ENCODE data around the gene EXOC1L. TPM values are rescaled to one million over a fixed set of nuclear protein-coding genes. Genes with fewer than 3 reads are reported as not detected.

Gene EXOC1L
- total RNA-seq, 1 donor from 2014 or later = not detected

- no peak for DNase-seq
- Histone ChIP-seq H3K4me3 (no peak overlapping the region), H3K27ac (replicated peaks) (no peak overlapping the region), H3K9me3 (replicated peaks) (no peaks in the 10 kb centered on the region), H3K27me3 (ENCODE audit: low read depth) (peaks cover 22% of the 10 kb centered on the region), H3K36me3 (no peaks in the 10 kb centered on the region), H3K4me1 (no peaks in the 10 kb centered on the region)
- TF ChIP-seq CTCF (IDR thresholded peaks at IDR 0.05; ENCODE audit: borderline replicate concordance) = no peak
- intact Hi-C loops (cut with micrococcal nuclease) = no loop called here
Measured at GRCh38 chr4:55784747-55785146, 34.8 kb upstream of the EXOC1L start.

GRCh38 chr4:55791666-55792065 is 27.9 kb upstream of the EXOC1L start:
- no peak for TF ChIP-seq CTCF (IDR thresholded peaks at IDR 0.05; ENCODE audit: borderline replicate concordance)
- H3K9me3 ChIP-seq (replicated peaks) = no peaks in the 10 kb centered on the region
- H3K4me3 ChIP-seq = no peak overlapping the region
- no peak overlapping the region for H3K27ac ChIP-seq (replicated peaks)
- DNase-seq = no peak
- peaks cover 86% of the 10 kb centered on the region for H3K27me3 ChIP-seq (ENCODE audit: low read depth)
- intact Hi-C loops (cut with micrococcal nuclease) = no loop called here
- peaks cover 6% of the 10 kb centered on the region for H3K4me1 ChIP-seq
- no peaks in the 10 kb centered on the region for H3K36me3 ChIP-seq

- Histone ChIP-seq H3K4me3 (peak overlapping the region; percentile 47), H3K27me3 (ENCODE audit: low read depth) (peaks cover 96% of the 10 kb centered on the region), H3K4me1 (peaks cover 6% of the 10 kb centered on the region), H3K9me3 (replicated peaks) (no peaks in the 10 kb centered on the region), H3K27ac (replicated peaks) (no peak overlapping the region), H3K36me3 (no peaks in the 10 kb centered on the region)
- no peak for DNase-seq
- intact Hi-C loops (cut with micrococcal nuclease) = no loop called here
- no peak for TF ChIP-seq CTCF (IDR thresholded peaks at IDR 0.05; ENCODE audit: borderline replicate concordance)
Measured at GRCh38 chr4:55793479-55793878, 26.1 kb upstream of the EXOC1L start.

- Histone ChIP-seq H3K9me3 (replicated peaks) (no peaks in the 10 kb centered on the region), H3K27ac (replicated peaks) (no peak overlapping the region), H3K4me1 (peaks cover 6% of the 10 kb centered on the region), H3K4me3 (no peak overlapping the region), H3K36me3 (no peaks in the 10 kb centered on the region), H3K27me3 (ENCODE audit: low read depth) (peaks cover 97% of the 10 kb centered on the region)
- intact Hi-C loops (cut with micrococcal nuclease) = no loop called here
- no peak for DNase-seq
- no peak for TF ChIP-seq CTCF (IDR thresholded peaks at IDR 0.05; ENCODE audit: borderline replicate concordance)
Measured at GRCh38 chr4:55794053-55794452, 25.5 kb upstream of the EXOC1L start.

GRCh38 chr4:55795341-55795740 is 24.2 kb upstream of the EXOC1L start:
- Histone ChIP-seq H3K27me3 (ENCODE audit: low read depth) (peaks cover 84% of the 10 kb centered on the region), H3K27ac (replicated peaks) (no peak overlapping the region), H3K4me1 (peaks cover 6% of the 10 kb centered on the region), H3K4me3 (no peak overlapping the region), H3K9me3 (replicated peaks) (no peaks in the 10 kb centered on the region), H3K36me3 (no peaks in the 10 kb centered on the region)
- no peak for TF ChIP-seq CTCF (IDR thresholded peaks at IDR 0.05; ENCODE audit: borderline replicate concordance)
- no peak for DNase-seq
- intact Hi-C loops (cut with micrococcal nuclease) = no loop called here

- Histone ChIP-seq H3K4me3 (no peak overlapping the region), H3K36me3 (no peaks in the 10 kb centered on the region), H3K27ac (replicated peaks) (no peak overlapping the region), H3K27me3 (ENCODE audit: low read depth) (peaks cover 35% of the 10 kb centered on the region), H3K9me3 (replicated peaks) (no peaks in the 10 kb centered on the region), H3K4me1 (no peaks in the 10 kb centered on the region)
- no peak for DNase-seq
- TF ChIP-seq CTCF (IDR thresholded peaks at IDR 0.05; ENCODE audit: borderline replicate concordance) = no peak
- intact Hi-C loops (cut with micrococcal nuclease) = no loop called here
Measured at GRCh38 chr4:55801498-55801897, 18.1 kb upstream of the EXOC1L start.
